Neutrophil (primary cell): ENCODE results near the gene HLA-DRB1.

Source experiments
- H3K27ac ChIP-seq: fragments of 200-600 bp; sonication (generic); 2 replicates; pipeline ENCODE4 v1.5.1; 2016; ENCODE audit warnings: mild to moderate bottlenecking, moderate library complexity
- H3K27me3 ChIP-seq: fragments of 200-600 bp; sonication (generic); 2 replicates; pipeline ENCODE4 v1.6.0; 2016; ENCODE audit warnings: mild to moderate bottlenecking
- H3K36me3 ChIP-seq: fragments of 200-600 bp; sonication (generic); 2 replicates; pipeline ENCODE4 v1.5.1; 2017
- H3K4me1 ChIP-seq, 2 experiments: fragments of 200-600 bp in 1 of 2; sonication (generic) in 1 of 2; 1 replicate in 1 of 2; 2 replicates in 1 of 2; pipeline versions ENCODE4 v1.5.1 to v1.6.1; 2013 to 2016; ENCODE audit warnings: low read depth in 1 of 2, low read length in 1 of 2, mild to moderate bottlenecking in 1 of 2, moderate library complexity in 1 of 2; ENCODE audit not compliant: control insufficient read depth in 1 of 2, insufficient read depth in 1 of 2
- H3K4me3 ChIP-seq, 2 experiments: fragments of 200-600 bp in 1 of 2; sonication (generic) in 1 of 2; 1 replicate in 1 of 2; 2 replicates in 1 of 2; pipeline ENCODE4 v1.5.1; 2013 to 2016; ENCODE audit warnings: low read depth in 1 of 2, low read length in 1 of 2, mild to moderate bottlenecking in 1 of 2, moderate library complexity in 1 of 2
- H3K9me3 ChIP-seq: fragments of 200-600 bp; sonication (generic); 2 replicates; pipeline ENCODE4 v1.5.1; 2016
- CTCF ChIP-seq: fragments of 200-600 bp; sonication (generic); IDR thresholded peaks from 2 replicates; pipeline ENCODE4 v1.5.1; 2016; ENCODE audit warnings: antibody characterized with exemption

Gene HLA-DRB1

GRCh38 chr6:32607988-32608298 is 18.3 kb upstream of the HLA-DRB1 start:
- no peak overlapping the region for H3K27ac ChIP-seq

GRCh38 chr6:32607263-32607987 is 17.8 kb upstream of the HLA-DRB1 start:
- H3K4me1 ChIP-seq = no peaks in the 10 kb centered on the region
- no peak overlapping the region for H3K27ac ChIP-seq
- H3K9me3 ChIP-seq = no peaks in the 10 kb centered on the region
- H3K4me3 ChIP-seq = no peak overlapping the region
- H3K36me3 ChIP-seq = no peaks in the 10 kb centered on the region
- H3K27me3 ChIP-seq = peaks cover 14% of the 10 kb centered on the region
- no peak for TF ChIP-seq CTCF

More at GRCh38 chr6:32607988-32608298, 18.3 kb upstream of the HLA-DRB1 start:
- H3K9me3 ChIP-seq = no peaks in the 10 kb centered on the region
- no peak overlapping the region for H3K4me3 ChIP-seq
- no peaks in the 10 kb centered on the region for H3K36me3 ChIP-seq
- H3K27me3 ChIP-seq = peaks cover 18% of the 10 kb centered on the region
- TF ChIP-seq CTCF = no peak
- H3K4me1 ChIP-seq = no peaks in the 10 kb centered on the region

GRCh38 chr6:32604434-32604877 is 14.8 kb upstream of the HLA-DRB1 start:
- H3K27ac ChIP-seq = no peak overlapping the region

GRCh38 chr6:32603888-32604287 is 14.2 kb upstream of the HLA-DRB1 start:
- no peaks in the 10 kb centered on the region for H3K36me3 ChIP-seq
- no peak overlapping the region for H3K4me3 ChIP-seq
- no peaks in the 10 kb centered on the region for H3K9me3 ChIP-seq
- TF ChIP-seq CTCF = no peak
- H3K4me1 ChIP-seq = no peaks in the 10 kb centered on the region
- H3K27ac ChIP-seq = no peak overlapping the region
- peaks cover 5% of the 10 kb centered on the region for H3K27me3 ChIP-seq

More at GRCh38 chr6:32604434-32604877, 14.8 kb upstream of the HLA-DRB1 start:
- H3K4me3 ChIP-seq = no peak overlapping the region
- no peaks in the 10 kb centered on the region for H3K9me3 ChIP-seq
- TF ChIP-seq CTCF = no peak
- H3K27me3 ChIP-seq = peaks cover 5% of the 10 kb centered on the region
- no peaks in the 10 kb centered on the region for H3K36me3 ChIP-seq
- H3K4me1 ChIP-seq = no peaks in the 10 kb centered on the region

- Histone ChIP-seq H3K4me3 (no peak overlapping the region), H3K27ac (no peak overlapping the region), H3K27me3 (peaks cover 5% of the 10 kb centered on the region), H3K36me3 (no peaks in the 10 kb centered on the region), H3K9me3 (no peaks in the 10 kb centered on the region), H3K4me1 (no peaks in the 10 kb centered on the region)
- TF ChIP-seq CTCF = no peak
These were observed 13.6 kb upstream of the HLA-DRB1 start for GRCh38 chr6:32603222-32603621.
